SIG-M5 treated with dmso at 0.1 percent for 504 hours (cell line): ENCODE results near the gene WRNIP1.
"Not testable (repeated sequence)": the region's sequence is repeated elsewhere in the genome, so short reads cannot be mapped to it uniquely, and the experiment has no call there.

Experiments used
- DNase-seq: peaks from one replicate; lab custom pipeline; 2025; ENCODE audit not compliant: unreplicated experiment; lab: John Stamatoyannopoulos, UW

WRNIP1 gene

GRCh38 chr6:2782825-2783187, 17.6 kb downstream of the WRNIP1 start:
- DNase-seq: no peak

- DNase-seq: no peak
These were observed 18.2 kb downstream of the WRNIP1 start for GRCh38 chr6:2783188-2783963.

GRCh38 chr6:2784061-2784460, 18.9 kb downstream of the WRNIP1 start:
- no peak for DNase-seq

GRCh38 chr6:2784930-2785329, 19.7 kb downstream of the WRNIP1 start:
- DNase-seq: no peak

- no peak for DNase-seq
These were observed 21.1 kb downstream of the WRNIP1 start for GRCh38 chr6:2786269-2786668.

- DNase-seq: peak; percentile 79
These were observed 25.6 kb downstream of the WRNIP1 start for GRCh38 chr6:2790588-2791449.

- DNase-seq: no peak
These were observed 26.3 kb downstream of the WRNIP1 start for GRCh38 chr6:2791450-2791974.

GRCh38 chr6:2792330-2793110, 27.3 kb downstream of the WRNIP1 start:
- DNase-seq: no peak

GRCh38 chr6:2793534-2794151, 28.4 kb downstream of the WRNIP1 start:
- peak; percentile 91 for DNase-seq

GRCh38 chr6:2794171-2794730, 29.1 kb downstream of the WRNIP1 start:
- no peak for DNase-seq

GRCh38 chr6:2795162-2795561, 30.0 kb downstream of the WRNIP1 start:
- DNase-seq: no peak

GRCh38 chr6:2795956-2796355, 30.8 kb downstream of the WRNIP1 start:
- peak; percentile 87 for DNase-seq

- peak; percentile 69 for DNase-seq
These were observed 31.7 kb downstream of the WRNIP1 start for GRCh38 chr6:2796861-2797260.

GRCh38 chr6:2797564-2798031, 32.4 kb downstream of the WRNIP1 start:
- no peak for DNase-seq

- no peak for DNase-seq
These were observed 33.5 kb downstream of the WRNIP1 start for GRCh38 chr6:2798586-2799134.

- no peak for DNase-seq
These were observed 34.8 kb downstream of the WRNIP1 start for GRCh38 chr6:2799936-2800527.

- no peak for DNase-seq
These were observed 35.5 kb downstream of the WRNIP1 start for GRCh38 chr6:2800552-2801316.

- DNase-seq: not testable (repeated sequence)
These were observed 36.5 kb downstream of the WRNIP1 start for GRCh38 chr6:2801687-2802086.

- DNase-seq: no peak
These were observed 37.4 kb downstream of the WRNIP1 start for GRCh38 chr6:2802521-2803060.
